CD4-positive, alpha-beta T cell treated with Interleukin-15 for 1 hour (primary cell): ENCODE data around the gene ENG.
"Not testable (repeated sequence)": the region's sequence is repeated elsewhere in the genome, so short reads cannot be mapped to it uniquely, and the experiment has no call there.

Source experiments
- DNase-seq: peaks from one replicate; pipeline ENCODE4 v3.0.0-alpha.2; 2020

ENG gene

DNA sequence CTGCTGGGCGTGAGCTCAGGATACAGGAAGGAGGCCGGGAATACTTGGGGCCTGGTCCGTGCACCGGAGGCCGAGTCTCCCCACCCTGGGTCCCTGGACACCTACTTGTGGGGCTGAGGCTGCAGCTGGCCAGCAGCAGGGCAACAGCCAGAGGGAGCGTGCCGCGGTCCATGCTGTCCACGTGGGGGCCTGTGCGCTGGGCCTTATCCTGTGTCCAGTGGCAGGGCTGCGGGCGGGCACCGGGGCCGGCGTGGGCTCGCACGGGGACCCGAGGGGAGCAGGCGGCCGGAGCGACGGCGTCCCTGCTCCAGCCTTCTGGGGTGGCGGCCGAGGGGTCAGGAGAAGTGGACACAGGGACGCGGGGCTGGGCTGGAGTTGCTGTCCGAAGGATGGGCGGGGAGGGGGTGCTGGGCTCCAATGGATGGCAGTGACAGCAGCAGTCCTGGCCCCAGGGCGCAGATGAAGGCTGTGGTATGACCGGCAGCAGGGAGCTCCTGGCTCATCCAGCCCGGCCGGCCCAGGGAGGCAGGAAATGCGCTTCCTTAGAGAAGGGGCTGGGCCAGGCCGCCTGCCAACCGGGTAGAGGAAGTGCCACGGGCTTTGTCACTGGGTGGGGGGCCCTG, at the start of gene ENG:
TSS of gene ENG (minus strand) at position 475 of the 623 bp plus-strand sequence. CDS start at position 172, 303 bp downstream.
- peak; percentile 35 for DNase-seq

DNA sequence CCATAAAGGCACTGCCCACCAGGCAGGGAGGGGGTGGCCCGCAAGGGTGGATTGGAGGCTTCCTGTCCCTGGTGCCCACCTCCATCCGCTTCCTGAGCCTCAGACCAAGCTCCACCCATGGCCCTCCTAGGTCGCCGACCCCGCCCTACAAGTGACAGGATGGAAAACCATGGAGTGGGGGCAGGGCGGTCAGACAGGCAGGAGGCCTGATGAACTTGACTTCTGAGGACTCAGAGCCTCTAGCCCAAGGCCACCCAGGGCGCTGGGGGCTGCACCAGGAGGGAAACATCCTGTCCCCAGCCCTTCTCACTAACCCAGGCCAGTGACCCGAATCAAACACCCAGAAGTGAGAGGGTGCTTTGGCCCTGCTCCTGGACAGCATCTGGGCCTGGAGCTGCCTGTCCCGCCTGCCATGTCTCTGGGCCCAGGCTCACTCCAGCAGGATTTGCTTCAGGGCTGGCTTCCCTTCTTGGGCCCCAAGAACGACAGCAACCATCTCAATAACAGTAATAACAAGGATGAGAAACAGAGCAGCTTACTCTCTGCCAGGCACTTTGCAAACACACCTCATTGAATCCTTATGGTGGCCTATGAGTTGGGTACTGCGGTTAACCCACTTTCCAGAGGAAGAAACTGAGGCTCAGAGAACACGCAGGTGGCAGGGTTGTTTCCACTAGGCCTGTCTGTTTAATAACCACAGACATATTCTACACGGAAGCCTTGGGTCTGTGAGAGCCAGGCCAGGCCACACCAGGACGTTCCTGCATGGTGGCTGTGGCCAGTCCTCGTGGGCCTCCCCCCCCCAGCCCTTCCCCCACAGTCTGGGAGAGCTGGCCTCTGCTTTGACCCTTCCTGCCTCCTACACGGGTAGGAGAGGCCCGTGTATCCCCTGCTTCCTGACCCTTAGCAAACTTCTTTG, 49.4 kb upstream of the ENG start:
- peak; percentile 75 for DNase-seq

DNA sequence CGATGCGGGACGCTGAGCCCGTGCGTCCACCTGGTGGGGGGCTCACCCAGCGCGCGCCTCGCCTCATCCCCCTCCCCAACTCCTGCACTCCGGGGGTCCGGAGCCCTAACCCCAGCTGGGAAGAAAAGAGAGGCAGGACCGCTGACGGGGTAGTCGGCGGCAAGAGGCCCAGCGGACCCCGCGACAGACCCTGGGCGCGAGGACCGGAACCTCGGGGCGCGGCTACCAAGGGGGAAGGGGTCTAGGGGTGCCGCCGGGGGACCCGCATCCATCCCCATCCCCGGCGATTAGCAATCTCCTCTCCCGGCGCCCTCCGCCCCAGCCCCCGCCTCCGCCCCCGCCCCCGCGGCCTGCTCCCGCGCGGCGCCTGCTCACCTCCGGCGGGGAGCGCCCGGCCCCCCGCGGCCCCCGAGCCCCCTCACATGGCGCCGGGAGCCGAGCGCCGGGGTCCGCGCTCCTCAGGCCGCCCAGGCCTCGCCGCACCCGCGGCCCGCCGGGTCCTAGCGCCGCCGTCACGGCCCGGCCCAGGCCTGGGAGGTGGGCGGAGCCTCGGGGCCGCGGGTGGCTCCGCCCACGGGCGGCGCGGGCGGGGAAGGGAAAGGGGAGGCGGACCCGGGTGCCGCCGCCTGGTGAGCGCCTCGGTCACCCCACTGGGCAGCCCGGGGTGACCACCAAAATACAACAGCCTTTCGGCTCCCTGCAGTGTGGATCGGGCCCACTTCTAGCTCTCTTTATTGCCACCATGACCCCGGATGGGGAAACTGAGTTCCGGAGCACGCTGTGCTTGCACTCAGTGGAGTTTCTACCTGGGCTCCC, 44.9 kb upstream of the ENG start, which contains the start of gene ST6GALNAC6:
TSS of gene ST6GALNAC6 (minus strand) at position 476 of the 816 bp plus-strand sequence. CDS start 1,622 bp downstream, outside the sequence.
- DNase-seq = peak; percentile 71

DNA sequence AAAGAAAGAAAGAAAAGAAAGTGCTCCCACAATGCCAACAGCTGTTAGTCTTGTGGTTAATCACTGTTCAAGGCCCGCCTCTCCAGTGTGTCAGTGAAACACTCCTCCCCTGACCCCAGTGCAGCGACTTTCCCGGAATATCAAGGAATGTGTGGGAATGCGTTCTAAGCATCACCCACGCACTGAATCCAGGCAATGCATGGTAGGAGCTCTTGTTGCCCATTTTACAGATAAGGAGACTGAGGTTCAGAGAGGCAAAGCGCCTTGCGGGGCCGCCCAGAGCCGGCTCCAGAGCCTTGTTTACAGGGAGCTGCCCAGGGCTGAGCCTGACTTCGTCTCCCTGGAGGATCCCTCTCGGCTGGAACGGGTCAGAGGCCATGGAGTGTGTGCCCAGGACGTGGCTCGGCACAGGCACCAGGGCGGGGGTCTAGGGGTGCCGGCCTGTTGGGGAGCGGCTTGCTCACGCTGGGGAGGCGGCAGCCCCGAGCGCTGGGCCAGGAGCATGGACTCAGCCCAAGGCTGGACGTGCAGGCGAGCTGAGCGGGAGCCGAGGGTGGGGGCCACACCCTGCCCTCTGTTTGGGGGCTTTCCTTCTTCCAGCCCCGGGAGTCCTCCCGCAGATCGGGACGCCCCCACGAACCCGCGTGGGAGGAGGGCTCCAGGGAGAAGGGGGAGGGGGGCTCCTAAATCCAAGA, 44.1 kb upstream of the ENG start:
- DNase-seq = no peak

DNA sequence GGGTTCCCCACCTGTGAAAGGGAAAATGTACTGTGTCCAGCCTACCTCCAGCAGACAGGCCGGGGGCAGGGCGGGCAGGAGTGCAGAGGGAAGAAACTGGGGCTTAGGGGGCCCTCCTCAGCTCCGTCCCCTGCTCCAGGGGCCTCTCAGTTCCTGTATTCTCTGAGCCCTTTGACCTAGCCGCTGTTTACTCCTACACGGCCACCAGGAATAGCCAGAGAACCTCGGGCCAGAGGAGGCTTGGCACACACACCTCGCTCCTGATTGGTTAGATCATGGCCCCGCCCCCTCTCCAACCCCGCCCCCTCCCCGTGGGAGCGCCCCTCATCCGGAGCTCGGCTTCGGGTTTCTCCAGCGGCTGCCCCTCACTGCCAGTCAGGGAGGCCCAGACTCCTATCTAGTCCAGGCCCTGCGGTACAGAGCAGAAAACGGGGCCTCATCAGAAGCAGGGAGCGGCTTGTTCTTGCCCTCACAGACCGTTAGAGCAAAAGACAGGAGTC, 42.8 kb upstream of the ENG start:
- peak; percentile 42 for DNase-seq

DNA sequence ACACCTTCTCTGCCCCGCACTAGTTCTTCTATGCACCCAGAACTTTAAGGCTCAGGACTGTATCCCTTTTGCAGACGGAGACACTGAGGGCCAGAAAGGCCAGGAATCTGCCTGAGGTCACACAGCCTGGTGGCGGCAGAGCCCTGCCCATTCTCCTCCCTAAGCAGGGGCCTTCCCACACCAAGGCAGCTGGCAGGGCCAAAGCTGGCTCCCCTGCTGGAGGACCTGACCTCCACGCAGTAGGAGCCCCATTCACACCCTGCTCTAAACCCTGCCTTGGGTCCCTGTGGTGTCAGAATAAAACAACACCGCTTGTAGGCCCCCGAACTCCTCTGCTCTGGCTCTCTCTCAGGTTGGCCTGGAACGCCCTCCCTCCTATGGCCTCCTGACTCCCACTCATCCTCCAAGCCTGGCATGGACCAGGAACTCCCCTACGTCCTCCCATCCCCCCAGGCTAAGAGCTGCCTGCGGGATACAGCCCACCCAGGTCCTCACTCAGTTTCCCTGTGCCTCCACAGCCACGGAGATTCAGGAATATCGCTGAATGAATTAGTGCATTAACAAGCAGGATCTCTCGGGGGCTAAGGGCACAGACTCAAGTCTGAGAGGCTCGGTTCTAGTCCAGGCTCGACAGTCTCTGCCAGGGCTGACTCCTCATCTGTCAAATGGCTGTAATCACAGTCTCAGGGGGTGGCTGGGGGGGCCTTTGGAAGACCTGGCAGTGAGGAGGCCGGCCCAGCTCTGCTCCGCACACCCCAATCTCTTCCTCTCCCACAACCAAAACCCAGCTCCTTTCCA, 42.1 kb upstream of the ENG start:
- DNase-seq = no peak

DNA sequence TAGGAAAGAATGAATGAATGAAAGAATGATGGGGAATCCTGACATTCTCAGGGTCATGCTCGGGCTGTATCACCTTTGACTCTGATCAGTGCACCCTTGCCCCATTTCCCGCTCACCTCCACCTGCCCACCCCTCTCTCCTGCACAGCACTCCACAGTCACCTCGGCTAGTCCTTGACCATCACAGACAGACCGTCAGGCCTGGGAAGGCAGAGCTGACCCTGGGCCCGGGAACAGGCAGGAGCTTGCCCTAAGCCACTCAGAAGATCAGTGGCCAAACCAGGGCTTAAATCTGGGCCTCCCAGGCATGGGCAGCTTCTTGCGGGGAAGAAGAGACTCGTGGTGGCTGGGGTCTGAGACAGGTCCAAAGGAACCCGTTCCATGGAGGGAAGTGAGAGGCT, 41.4 kb upstream of the ENG start:
- no peak for DNase-seq

DNA sequence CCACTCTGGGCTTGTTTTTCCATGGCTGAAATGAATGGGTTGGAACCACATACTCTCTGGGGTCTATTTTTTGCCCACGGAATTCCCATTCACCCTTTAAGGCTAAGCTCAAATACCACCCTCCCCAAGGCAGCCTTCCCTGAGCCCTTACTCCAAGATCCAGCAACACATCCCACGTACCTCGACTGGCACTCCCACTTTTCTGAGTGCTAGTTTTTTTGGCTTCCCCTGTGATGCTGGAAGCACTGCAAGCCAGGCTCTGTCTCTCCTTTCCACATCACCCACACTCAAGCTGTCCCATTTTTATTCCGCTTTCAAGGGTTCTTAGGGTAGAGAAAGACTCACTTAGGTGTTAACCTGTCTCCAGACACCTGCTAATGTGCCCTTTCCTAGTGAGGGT, 38.9 kb upstream of the ENG start:
- no peak for DNase-seq

DNA sequence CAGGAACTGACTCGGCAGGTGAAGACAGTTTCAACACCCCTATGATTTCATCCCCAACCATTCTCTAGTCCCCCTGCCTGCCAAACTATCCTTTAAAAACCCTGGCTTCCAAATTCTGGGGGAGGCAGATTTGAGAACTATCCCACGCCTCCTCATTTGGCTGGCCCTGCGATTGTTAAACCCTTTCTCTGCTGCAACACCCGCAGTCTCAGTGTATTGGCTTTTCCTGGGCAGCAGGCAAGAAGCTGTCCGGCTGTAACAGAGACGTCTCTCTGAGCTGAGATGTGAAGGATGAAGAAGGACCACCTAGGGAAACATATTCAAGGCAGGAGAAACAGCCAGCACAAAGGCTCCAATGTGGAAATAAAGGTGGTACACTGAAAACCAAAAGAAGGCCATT, 38.4 kb upstream of the ENG start:
- DNase-seq = no peak

DNA sequence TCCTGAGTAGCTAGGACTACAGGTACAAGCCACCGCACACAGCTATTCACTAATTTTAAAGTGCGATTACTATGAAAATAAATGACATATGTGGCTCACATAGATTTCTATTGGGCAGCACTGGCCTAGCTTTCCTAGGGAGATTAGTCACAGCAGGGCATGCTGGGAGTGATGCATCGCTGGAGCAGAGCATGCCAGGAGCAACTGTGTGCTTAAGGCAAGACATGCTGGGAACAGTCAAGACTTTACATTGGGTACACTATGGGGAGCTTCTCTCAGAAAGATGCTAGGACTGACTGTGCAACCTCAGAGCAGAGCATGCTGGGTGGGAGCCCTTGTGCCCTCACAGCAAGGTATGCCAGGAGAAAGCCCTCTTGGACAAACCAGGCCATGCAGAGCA, 35.6 kb upstream of the ENG start:
- no peak for DNase-seq

DNA sequence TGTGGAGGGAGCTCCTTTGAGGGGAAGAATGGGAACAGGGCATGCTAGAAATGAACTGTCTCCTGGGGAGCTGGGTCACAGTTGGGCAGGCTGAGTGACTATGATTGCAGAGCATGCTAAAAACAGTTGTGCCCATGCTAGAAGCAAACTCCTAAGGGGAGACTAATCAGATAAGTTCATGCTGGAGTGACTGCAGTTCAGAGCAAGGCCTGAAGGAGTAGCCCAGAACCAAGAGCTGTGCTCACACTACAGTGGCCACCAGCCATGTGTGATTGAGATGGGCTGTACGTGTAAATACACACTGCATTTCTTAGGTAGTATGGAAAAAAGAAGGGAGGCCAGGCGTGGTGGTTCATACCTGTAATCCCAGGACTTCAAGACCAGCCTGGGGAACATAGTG, 33.3 kb upstream of the ENG start:
- no peak for DNase-seq

DNA sequence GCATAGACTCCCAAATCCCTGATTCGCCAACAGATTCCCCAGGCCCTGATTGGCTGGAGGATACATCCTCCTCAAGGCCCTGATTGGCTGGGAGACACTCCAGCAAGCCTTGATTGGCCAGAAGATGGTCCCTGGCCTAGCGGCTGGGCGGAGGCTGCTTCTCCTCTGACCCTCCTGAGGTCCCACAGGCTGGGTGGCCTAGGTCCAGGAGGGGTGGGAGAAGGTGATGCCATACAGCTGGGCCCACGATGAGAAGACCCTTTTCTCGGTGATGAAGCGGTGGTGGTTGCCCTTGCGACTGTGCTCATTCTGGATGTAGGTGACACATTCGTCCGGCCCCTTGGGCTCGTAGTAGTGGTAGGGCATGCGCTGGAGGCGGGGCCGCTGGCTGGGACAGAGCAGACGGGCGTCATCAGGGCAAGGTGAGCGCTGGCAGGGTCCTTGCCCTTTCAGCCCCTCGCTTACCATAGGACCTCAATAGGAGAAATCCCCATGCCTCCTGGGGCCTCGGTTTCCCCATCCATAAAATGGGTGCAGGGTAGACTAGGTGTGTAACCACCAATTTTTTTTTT, 32.0 kb upstream of the ENG start:
- no peak for DNase-seq

DNA sequence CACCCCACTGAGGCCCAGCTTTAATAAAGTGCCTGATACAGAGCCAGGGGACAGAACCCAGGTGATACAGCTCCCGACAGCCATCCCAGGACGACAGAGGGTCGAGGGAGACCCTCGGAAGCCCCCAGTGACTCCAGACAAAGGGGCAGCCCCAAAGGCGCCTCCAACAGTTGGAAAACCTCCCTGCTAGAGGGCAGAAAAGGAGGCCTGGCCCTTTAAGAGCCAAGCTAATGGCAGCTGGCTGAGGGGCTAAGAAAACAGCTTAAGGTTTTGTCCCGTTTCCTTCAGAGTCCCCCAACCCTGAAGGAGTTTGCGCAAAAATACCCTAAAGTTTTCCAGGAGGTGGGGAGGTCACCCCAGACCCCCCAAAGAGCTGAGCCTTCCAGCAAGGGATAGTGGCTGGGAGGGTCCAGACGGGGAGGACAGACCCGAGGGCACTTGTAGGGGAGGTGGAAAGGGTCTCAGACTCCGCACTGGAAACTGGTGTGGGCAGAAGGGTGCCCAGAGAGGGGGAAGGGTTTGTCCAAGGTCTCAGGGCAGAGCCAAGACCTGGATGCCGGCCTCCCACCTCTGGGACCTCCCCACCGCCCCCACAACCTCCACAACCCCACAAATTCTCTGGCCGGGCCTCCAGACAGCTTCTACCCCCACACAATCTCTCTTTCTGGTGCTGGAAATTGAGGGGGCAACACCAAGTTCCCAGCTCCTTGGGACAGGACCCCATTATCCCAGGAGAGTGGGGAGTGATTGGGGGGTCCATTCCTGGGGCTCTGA, 31.2 kb upstream of the ENG start:
- DNase-seq = no peak

DNA sequence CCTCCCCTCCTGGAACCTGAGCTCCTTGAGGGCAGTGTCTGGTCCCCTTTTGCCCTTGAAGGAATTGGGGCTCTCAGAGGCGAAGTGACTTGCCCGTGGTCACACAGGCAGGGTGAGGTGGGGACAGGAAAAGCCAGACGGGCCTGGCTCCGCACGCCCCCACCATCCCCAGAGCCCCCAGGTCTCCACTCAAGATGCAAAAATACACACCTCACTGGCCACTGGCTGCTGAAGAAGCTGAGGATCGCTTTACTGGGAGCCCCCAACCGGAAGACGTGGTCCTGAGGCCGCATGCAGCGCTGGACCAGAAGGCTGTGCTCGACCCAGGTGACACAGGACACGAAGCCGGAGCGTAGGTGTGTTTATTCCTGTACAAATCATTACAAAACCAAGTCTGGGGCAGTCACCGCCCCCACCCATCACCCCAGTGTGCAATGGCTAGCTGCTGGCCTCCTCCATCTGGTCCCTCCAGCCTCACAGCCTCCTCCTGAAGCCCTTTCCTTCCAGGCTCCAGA, 30.6 kb upstream of the ENG start:
- DNase-seq = no peak

DNA sequence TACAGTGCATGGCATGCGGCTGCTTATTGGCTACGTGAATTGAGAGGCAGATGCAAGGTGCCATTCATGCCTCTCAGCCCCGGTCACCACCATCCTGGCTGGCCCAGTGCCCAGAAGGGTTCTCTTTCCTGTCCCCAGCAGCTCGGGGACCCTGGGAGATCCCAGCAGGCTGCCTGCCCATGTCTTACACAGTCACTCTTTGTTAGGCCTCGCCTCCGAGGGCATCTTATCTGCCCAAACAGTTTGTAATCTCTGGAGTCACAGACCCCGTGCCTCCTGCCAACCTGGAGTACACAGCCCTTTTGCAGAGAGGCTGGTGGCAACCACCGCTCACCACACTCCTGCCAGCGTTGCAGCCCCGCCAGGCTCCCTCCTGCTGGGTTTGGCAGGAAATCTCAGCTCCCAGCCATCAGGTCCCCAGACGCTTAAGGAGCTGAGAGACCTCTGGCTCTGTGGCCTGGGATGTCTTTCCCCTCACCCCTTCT, 30.0 kb upstream of the ENG start:
- no peak for DNase-seq

DNA sequence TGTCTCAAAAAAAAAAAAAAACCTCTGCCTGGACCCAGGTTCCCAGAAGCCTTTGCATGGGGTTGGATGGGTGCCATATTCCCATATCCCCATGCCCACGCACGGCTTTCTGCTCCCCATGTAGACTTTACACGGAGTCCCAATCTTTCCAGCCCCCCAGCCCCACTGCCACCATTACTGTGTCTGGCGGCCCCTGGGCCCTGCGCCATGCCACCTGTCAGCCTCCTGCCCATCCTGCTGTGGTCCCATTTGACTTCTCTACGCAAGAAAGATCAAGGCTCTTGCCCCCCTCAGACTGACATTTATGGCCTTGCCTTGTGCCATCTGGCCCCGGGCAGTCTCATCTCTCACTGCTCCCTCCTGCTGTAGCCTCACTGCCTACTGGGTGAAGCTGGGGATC, 29.5 kb upstream of the ENG start:
- no peak for DNase-seq

DNA sequence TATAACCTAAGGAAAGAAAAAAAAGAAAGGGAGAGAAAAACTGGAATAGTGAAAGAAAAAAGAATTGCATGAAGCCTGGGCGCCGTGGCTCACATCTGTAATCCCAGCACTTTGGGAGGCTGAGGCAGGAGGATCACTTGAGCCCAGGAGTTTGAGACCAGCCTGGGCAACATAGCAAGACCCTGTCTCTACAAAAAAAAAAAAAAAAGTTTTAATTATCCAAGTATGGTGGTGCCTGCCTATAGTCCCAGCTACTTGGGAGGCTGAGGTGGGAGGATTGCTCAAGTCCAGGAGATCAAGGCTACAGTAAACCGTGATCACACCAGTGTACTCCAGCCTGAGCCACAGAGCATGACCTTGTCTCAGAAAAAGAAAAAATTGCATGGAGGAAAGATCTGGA, 27.3 kb upstream of the ENG start:
- DNase-seq = not testable (repeated sequence)

DNA sequence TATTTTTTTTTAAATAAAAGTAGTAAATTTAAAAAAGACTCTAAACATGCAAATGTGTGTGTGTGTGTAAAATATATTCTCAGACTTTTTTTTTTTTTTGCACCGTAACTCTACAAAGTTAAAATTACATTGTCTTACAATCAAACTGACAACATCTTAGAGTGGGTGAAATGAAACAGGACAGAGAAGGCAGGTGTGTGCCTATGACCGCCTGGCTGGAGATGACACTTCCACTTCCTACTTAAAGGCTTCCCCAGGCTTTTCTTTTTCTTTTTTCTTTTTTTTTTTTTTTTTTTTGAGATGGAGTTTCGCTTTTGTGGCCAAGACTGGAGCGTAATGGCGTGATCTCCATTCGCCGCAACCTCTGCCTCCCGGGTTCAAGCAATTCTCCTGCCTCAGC, 25.7 kb upstream of the ENG start:
- DNase-seq = no peak

DNA sequence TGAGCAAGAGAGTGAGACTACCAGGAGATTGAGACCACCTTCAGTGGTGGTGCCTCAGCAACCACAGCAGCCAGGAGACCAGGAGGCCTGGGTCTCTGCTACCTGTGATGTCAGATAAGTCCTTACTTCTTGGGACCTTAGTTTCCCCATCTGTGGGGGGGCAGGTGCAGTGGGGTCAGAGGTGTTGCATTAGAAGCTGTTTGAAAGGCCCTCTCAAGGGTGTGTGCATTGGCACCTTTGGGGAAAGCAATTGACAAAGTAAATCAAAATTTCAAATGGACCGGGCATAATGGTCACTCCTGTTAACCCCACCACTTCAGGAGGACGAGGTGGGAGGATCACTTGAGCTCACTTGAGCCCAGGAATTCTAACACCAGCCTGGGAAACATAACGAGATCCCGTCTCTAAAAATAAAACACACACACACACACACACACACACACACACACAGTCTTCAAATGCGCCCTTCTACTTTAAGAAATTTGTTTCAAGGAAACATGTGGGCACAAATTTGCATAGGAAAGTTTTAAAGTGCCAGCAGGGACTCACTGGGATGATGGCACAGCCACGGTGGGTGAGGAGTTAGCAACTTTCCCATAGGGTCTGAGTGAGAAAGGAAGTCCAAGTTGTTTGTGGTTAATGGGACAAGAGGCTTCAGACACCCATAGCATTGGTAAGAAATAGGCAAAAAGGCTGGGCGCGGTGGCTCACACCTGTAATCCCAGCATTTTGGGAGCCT, 24.4 kb upstream of the ENG start:
- no peak for DNase-seq
